SHP77 (cell line): Measurements from ENCODE around the gene INTS7.

ENCODE experiments used
- DNase-seq, 2 experiments: peaks; one replicate each; lab custom pipeline; 2025; lab: John Stamatoyannopoulos, UW

INTS7 gene

GRCh38 chr1:211903490-211904245 is 131.7 kb downstream of the INTS7 start:
- no peak for DNase-seq

- no peak for DNase-seq
These were observed 132.6 kb downstream of the INTS7 start for GRCh38 chr1:211902624-211903291.

- DNase-seq: no peak
These were observed 133.4 kb downstream of the INTS7 start for GRCh38 chr1:211901945-211902344.

DNA sequence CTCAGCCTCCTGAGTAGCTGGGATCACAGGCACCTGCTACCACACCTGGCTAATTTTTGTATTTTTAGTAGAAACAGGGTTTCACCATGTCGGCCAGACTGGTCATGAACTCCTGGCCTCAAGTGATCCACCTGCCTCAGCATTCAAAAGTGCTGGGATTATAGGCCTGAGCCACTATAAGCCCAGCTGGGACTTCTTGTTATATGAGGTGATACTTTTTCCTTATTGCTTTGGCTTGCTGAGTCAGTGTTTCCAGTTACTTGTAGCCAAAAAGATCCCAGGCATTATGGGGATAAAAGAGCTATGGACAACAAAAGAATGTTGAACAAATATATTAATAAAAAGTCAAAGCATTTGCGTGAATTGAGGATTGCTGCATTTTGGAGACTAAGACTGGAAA is 134.9 kb downstream of the INTS7 start:
- DNase-seq: no peak

DNA sequence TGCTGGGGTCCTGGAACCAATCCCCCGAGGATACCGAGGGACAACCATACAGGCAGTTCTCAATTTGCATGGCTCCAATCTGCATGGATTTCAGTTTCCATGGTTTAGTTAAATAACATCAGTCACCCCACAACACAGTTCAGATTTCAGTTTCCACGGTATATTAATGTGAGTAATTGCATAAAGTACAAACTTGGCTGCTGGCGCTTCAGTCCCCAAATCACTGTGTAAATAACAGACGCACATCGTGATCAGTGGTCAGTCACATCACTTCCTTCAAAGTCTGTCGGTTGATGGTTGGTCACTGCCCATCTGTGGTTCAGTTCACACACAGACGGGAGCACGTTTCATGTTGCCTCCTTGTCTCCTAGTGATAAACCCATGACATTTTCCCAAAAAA is 138.4 kb downstream of the INTS7 start:
- DNase-seq: peak in 1 of 2 experiments; percentile 10

GRCh38 chr1:211895126-211895759 is 140.1 kb downstream of the INTS7 start:
- DNase-seq: no peak

- no peak for DNase-seq
These were observed 141.0 kb downstream of the INTS7 start for GRCh38 chr1:211894312-211894711.

DNA sequence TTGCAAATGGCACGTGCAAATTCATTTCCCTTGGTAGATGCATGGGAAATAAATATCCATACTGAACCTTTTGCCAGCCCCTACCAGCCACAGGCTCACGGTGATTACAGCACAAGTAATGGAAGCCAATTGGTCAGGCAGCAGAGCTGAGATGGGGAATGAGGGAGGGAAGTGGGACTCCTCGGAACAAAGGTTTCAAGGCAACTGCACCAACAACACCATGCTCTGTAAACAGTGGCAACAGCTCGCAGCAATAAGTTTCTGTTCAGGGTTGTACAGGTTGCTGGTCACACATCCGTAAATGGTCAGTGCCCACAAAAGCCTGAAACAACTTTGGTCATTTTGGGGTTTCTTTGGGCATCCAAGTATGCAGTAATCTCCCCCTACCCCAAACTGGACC is 142.1 kb downstream of the INTS7 start:
- no peak for DNase-seq

- peak in 1 of 2 experiments; percentile 7 for DNase-seq
These were observed 142.8 kb downstream of the INTS7 start for GRCh38 chr1:211892577-211892976.

- DNase-seq: no peak
These were observed 143.6 kb downstream of the INTS7 start for GRCh38 chr1:211891708-211892107.
